ENCODE data around the gene INAFM2. TPM values are rescaled to one million over a fixed set of nuclear protein-coding genes. Genes with fewer than 3 reads are reported as not detected.

The INAFM2 gene
- polyA plus RNA-seq, 1 donor = 15.6 TPM

DNA sequence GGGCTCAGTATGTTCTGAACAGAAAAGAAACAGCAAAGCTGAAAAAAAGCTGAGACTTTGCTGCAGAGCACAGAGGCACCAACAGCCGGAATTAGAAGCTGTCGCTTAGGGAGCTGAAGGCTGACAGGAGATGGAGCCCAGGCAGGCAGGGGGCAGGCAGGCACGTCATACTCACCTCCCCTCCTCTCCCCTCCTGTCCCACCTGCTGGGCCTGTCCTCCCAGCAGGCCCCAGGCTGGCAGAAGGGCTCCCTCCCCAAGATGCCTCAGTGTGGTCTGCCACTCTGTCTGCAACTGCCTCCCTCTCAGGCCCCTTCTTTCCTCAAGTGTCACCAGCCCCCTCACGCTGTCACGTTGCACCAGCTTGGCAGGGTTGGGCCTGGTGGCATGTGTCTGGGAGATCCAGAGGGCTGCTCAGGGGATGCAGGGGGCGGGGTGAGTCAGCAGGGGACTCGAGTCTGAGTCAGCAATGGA is 37.4 kb upstream of the INAFM2 start:
- no peak for DNase-seq

GRCh38 chr15:40286794-40287193 is 36.7 kb upstream of the INAFM2 start:
- no peak for DNase-seq

DNA sequence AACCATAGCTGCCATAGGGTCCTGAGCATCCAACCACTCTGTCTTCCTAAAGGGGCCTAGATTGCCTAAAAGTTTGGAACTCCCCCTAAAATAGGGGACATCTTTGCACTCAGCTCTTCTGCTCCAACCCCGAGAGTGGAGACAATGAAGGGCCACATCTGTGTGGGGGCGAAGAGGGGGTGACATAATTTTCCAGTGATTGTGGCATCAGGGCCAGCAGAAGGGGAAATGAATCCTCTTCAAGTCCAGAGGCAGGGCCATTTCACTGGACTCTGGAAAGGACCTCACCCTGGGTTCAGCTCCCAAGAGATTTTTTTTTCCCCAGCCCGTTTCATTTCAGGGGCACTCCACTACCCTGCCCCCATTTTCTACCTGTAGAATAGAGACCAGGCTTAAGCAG is 36.0 kb upstream of the INAFM2 start:
- DNase-seq = no peak

- no peak for DNase-seq
These were observed 35.5 kb upstream of the INAFM2 start for GRCh38 chr15:40287968-40288367.

DNA sequence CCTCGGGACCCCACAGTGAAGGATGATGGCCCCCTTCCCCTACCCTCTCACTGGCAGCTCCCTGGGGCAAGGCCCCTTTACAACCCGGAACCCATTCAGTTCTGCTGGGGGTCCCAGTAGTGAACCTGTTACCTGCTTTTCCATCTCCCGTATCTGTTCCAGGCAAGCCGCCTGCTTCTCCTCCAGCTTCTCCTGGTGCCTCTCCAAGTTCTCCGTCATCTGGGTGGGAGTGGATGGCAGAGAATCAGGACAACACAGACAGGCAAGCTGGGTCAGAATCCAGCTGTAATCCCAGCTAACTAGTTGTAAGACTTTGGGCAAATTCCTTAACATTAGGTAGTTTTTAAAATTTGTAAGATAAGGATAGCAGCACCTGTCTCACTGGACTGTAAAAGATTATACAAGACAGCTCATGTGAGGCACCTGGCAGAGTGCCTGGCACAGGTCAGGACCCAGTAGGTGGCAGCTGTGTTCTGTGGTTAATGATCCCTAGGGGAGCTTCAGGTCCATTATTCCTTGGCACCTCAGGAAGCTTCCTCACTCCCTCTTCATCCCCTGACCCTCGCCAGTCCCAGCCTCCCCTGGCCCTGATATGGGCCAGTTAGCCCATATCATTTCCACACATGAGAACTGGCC is 34.2 kb upstream of the INAFM2 start:
- DNase-seq = no peak

GRCh38 chr15:40290545-40290917 is 33.0 kb upstream of the INAFM2 start:
- DNase-seq = no peak

- DNase-seq = no peak
These were observed 32.4 kb upstream of the INAFM2 start for GRCh38 chr15:40290918-40291574.

DNA sequence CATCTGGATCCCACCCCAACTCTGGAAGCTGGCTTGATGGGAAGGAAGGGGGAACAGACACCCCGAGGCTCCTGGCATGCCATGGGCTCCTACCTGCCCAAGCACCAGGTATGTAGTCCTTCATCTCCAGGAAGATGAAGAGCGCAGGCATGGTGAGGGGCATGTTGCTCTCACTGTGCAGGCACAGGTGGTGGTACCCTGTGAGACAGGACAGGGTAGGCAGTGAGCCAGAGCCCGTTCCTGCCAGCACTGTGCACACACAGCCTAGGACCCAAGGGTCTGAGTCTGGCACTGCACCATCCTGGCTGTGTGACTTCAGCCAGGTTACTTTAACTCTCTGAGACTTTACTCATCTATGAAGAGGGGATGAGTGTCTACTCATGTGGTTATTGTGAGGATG is 31.2 kb upstream of the INAFM2 start:
- no peak for DNase-seq

DNA sequence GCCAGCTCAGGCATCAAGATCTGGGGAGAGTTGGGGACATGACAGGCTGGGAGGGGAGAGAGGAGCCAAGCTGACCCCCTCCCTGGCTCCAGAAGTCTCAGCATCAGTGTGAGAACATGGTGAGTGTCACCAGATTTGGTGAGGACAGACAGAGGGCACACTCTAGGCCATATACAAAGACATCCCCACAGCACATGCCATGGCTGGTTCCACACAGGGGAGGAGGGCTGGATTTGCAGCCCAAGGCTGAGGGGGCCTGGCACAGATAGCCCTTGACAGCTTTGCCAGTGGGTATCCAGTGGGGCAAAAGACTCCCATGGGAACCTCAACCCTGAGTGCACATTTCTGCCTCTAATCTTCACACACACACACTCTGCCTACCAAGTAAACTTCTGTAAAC is 30.5 kb upstream of the INAFM2 start:
- no peak for DNase-seq

GRCh38 chr15:40293905-40294895 is 29.3 kb upstream of the INAFM2 start:
- DNase-seq = no peak

DNA sequence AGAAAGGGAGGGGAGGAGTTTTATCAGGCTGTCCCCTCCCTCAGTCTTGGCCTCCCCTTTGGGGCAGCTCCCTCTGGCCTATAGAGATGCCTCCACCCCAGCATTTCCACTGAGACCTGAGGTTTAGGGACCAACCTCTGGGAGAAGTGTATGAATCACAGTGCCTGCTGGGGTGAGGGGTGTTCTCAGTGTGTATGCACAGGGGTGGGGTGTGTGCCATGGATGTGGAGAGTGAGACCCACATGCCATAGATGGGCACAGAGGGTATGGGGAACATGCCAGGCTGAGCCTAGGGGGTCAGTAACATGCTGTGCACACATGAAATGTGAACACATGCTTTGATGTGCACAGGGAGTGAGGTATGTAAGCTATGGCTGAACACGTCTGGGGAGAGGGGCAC is 28.2 kb upstream of the INAFM2 start:
- no peak for DNase-seq

DNA sequence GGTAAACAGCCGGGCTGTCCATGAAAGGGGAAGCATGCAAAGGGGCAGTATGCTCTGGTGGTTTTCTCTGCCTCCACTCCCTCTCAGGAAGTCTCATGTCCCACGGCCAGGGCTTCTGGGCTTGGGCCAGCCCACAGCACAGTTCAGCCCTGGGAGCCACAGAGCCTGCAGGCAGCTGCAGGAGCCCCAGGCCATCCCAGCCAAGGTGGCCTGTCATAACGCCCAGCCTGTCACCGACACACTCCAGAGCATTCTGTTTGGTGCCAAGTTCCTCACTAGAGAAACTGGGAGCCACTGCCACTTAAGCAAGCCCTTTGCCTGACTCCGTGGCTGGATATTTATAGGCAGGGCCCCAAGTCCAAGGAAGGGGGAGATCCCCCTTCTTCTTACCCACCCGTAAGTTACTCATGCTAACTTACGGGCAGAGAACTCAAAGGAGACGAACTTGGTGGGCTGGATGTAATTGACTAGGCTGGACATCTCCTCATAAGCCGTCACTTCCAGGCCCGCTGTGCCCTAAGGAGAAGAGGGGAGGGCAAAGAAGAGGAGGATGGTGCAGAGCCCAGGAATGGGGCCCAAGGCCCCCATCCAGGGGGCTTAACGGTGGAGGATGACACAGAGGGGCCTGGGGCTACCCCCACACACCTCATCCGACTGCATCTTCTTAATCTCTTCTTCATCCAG is 27.5 kb upstream of the INAFM2 start:
- DNase-seq = no peak

DNA sequence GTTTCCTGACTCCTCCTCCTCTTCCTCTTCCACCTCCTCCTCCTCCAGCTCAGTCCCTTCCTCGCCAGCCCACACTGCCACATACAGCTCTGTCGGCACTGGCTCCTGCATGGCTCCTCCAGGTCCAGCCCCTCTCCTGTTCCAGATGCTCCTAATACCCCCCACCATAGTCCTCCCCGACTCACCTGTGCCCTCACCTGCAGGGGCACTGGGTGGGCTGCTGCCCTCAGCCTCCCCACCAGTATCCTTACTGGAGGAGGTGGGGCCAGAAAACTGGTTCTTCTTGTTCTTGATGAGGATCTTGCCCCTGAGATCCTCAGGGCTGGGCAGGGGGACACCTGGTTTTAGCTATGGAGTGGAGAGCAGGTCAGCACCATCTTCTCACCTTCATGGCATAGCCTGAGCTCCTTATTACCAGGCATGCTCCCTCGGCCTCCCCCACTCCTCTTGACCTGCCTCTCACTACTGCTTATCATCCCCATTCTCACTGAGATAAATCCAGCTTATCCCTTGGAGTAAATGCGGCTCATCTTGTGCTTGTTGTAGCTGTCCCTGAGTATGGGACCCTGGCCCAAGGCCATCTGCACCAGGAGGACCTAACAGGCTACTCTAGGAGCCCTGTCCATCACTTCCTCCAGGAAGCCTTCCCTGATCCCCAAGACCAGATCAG is 26.8 kb upstream of the INAFM2 start:
- DNase-seq = no peak

DNA sequence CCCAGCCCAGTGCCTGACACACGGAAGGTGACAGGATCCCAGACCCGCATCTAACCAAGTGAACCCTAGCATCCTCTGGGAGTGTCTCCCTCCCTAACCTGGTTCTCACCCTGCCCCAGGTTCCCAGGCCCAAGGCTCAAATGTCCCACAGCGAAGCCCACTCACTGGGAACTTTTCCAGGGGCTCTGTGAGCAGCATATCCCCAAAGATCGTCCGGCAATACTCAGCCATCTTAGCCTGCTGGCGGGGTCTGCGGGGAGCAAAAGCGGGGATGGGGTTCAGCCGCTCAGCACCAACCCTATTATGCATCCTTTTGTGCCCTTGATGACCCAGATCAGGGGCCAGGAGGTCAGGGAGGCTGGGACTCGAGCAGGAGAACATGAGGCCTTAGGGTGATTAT is 26.1 kb upstream of the INAFM2 start:
- DNase-seq = no peak

GRCh38 chr15:40298216-40298935 is 25.1 kb upstream of the INAFM2 start:
- no peak for DNase-seq

GRCh38 chr15:40300367-40300766 is 23.1 kb upstream of the INAFM2 start:
- no peak for DNase-seq

DNA sequence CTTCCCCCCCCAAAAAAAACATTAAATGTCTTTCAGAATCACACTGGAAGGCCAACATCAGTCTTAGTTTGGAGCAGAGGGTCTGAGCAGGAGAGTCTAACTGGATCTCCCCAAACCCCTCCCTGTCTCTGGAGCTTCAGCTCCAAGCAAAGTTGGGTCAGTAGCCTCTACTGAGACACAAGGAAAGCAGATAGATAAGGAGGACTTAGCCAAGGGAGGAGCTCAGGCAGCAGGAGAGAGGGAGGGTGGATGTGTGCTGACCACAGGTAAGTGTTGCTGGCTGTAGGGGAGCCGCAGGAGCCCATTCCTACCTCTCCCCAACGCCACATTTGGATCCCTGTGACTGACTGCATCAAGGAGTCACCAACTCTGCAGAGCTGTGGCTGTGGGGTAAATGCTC is 22.7 kb upstream of the INAFM2 start:
- DNase-seq = no peak

DNA sequence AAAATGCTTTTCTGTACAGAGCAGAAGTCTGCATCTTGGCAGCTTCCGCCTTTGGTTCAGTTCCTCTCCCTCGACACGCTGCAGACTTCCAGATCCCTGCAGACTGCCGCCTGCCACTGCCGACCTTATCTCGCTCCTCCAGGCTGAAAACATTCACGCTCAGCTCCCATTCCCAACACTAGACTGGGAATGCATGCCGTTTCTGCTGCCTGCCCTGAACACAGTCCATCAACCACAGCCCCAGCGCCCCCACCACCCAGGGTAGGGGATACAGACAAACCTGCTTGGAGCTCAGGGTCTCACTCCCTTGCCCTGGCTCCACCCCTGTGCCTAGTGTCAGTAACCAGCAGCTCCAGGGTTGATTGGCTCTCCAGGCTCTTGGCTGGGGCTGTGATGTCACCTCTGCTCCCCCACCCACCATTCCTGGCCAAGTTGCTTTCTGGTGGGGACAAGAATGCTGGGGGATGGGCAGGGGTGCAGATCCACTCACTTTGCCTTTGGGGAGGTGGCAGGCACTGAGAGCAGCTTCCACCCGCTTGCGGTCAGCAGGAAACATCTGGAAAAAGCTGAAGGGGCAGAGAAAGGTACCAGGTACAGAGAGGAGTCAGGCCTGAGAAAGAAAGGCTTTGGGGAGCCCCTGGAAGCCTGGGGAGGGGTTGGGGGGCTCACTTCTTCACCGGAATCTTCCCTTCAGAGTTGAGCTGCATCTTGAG is 21.9 kb upstream of the INAFM2 start:
- DNase-seq = no peak

DNA sequence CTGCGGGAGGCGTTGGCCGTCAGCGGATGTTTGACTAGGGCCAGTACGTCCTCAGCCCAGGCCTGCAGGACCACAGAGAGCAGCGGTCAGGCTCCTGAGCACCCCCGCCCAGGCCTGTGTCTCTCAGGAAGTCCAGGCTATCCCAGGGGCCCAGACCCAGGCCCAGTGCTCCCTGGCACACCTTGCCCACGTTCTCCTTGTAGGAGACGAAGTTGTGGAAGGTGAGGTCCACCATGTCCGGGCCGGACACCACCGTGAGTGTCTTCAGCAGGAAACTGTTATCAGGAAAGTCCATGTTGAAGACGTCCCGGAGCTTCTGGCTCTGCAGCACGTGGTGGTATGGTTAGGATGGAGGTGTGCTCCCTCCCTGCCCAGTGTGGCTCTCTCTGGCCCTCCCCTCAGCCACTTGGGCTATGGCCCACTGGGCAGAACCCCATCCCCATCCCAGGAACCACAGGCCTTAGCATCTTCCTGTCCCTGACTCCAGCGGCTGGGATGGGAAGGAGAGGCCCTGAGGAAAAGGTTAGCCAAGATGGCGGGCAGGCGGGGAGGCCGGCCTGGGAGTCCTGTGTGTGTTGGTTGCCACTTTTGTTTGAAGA is 21.1 kb upstream of the INAFM2 start:
- DNase-seq = no peak

GRCh38 chr15:40302981-40303380 is 20.5 kb upstream of the INAFM2 start:
- DNase-seq = no peak
